H1 (cell line): Measurements from ENCODE around the gene RTL5. TPM values are rescaled to one million over a fixed set of nuclear protein-coding genes. Genes with fewer than 3 reads are reported as not detected.
A peak's percentile ranks its signal among the peaks of the same experiment; 100 is the strongest.

ENCODE experiments used
- CTCF ChIA-PET: fragments of 300-600 bp; sonication (Branson Sonifier 250); formaldehyde crosslinking; loops from one replicate; lab custom pipeline; 2021; ENCODE audit not compliant: partially characterized antibody; lab: Charles Lee
- POLR2A ChIA-PET: fragments of 300-600 bp; sonication (Branson Sonifier 250); formaldehyde crosslinking; loops from one replicate; lab custom pipeline; 2021; ENCODE audit warnings: inconsistent platforms; ENCODE audit not compliant: partially characterized antibody; lab: Charles Lee
- DNase-seq, 2 experiments: peaks; one replicate each; pipeline versions ENCODE4 v3.0.0 to v3.0.0-alpha.2; 2010 to 2022; ENCODE audit warnings: low spot score in 2 of 2, low read depth in 1 of 2, mixed read lengths in 1 of 2
- FAIRE-seq: peaks from 2 replicates; lab custom pipeline; 2011; peaks lifted over from hg19 to GRCh38; lab: Jason Lieb, UNC
- H2AFZ ChIP-seq: 2 replicates; pipeline ENCODE4 v1.8.1; 2012; ENCODE audit warnings: low read length, inconsistent platforms
- H2AK5ac ChIP-seq: 2 replicates; pipeline ENCODE4 v1.6.1; 2013; ENCODE audit warnings: low read depth, low read length
- H2BK120ac ChIP-seq: replicated peaks from 2 replicates; pipeline ENCODE3; 2013; ENCODE audit warnings: low read depth, low read length, inconsistent platforms
- H2BK12ac ChIP-seq: 2 replicates; pipeline ENCODE4 v1.6.1; 2013; ENCODE audit warnings: low read depth, low read length
- H2BK15ac ChIP-seq: 2 replicates; pipeline ENCODE4 v1.6.1; 2013; ENCODE audit warnings: low read length
- H2BK20ac ChIP-seq: 2 replicates; pipeline ENCODE4 v1.6.1; 2013; ENCODE audit warnings: low read length
- H2BK5ac ChIP-seq: 2 replicates; pipeline ENCODE4 v1.6.1; 2013; ENCODE audit warnings: low read depth, low read length
- H3K14ac ChIP-seq: 2 replicates; pipeline ENCODE4 v1.6.1; 2013; ENCODE audit warnings: inconsistent platforms; ENCODE audit not compliant: insufficient read length
- H3K18ac ChIP-seq: 2 replicates; pipeline ENCODE4 v1.6.1; 2013; ENCODE audit warnings: low read length; ENCODE audit errors: extremely low read depth
- H3K23ac ChIP-seq: 2 replicates; pipeline ENCODE4 v1.6.1; 2013; ENCODE audit warnings: inconsistent platforms; ENCODE audit not compliant: insufficient read length
- H3K23me2 ChIP-seq: 2 replicates; pipeline ENCODE4 v1.6.1; 2013; ENCODE audit warnings: low read depth, low read length
- H3K27ac ChIP-seq: 2 replicates; pipeline ENCODE4 v1.6.1; 2011; ENCODE audit warnings: low read depth, low read length, inconsistent platforms
- H3K27me3 ChIP-seq, 4 experiments: replicated peaks in 1 of 4; 1 replicate in 1 of 4; 2 replicates in 3 of 4; pipeline versions ENCODE4 v1.6.1 to v1.8.1; 2011 to 2013; ENCODE audit warnings: low read length in 3 of 4, mild to moderate bottlenecking in 3 of 4, inconsistent platforms in 2 of 4, mixed read lengths in 2 of 4, moderate library complexity in 1 of 4; ENCODE audit not compliant: control insufficient read depth in 3 of 4, insufficient read depth in 3 of 4; ENCODE audit errors: extremely low read depth in 1 of 4
- H3K36me3 ChIP-seq, 4 experiments: 2 replicates each; pipeline versions ENCODE4 v1.6.1 to v1.8.1; 2011 to 2013; ENCODE audit warnings: mild to moderate bottlenecking in 4 of 4, low read length in 3 of 4, moderate library complexity in 2 of 4, control low read depth in 1 of 4, inconsistent platforms in 1 of 4; ENCODE audit not compliant: insufficient read depth in 4 of 4, control insufficient read depth in 2 of 4
- H3K4ac ChIP-seq: replicated peaks from 2 replicates; pipeline ENCODE3; 2013; ENCODE audit warnings: low read length, low read depth, mixed read lengths, inconsistent platforms; ENCODE audit not compliant: insufficient read length
- H3K4me1 ChIP-seq, 4 experiments: replicated peaks in 1 of 4; 1 replicate in 1 of 4; 2 replicates in 3 of 4; pipeline versions ENCODE4 v1.6.1 to v1.8.1; 2011 to 2013; ENCODE audit warnings: low read length in 3 of 4, inconsistent platforms in 2 of 4, mixed read lengths in 1 of 4; ENCODE audit not compliant: insufficient read depth in 4 of 4, control insufficient read depth in 3 of 4
- H3K4me2 ChIP-seq, 2 experiments: 2 replicates each; pipeline versions ENCODE4 v1.6.1 to v1.8.1; 2011 to 2013; ENCODE audit warnings: low read depth in 2 of 2, low read length in 2 of 2, control low read depth in 1 of 2, inconsistent platforms in 1 of 2, mild to moderate bottlenecking in 1 of 2; ENCODE audit not compliant: insufficient read depth in 1 of 2
- H3K4me3 ChIP-seq, 4 experiments: fragments of 200-600, 300-600 bp in 1 of 4; sonication (generic), shearing (Covaris generic), sonication (Bioruptor Twin) in 1 of 4; 2 replicates each; pipeline versions ENCODE4 v1.5.1 to v1.8.1; 2011 to 2016; ENCODE audit warnings: low read length in 4 of 4, low read depth in 3 of 4, control low read depth in 2 of 4, inconsistent platforms in 2 of 4, mild to moderate bottlenecking in 2 of 4, mixed read lengths in 1 of 4, moderate library complexity in 1 of 4; ENCODE audit not compliant: insufficient read depth in 2 of 4; ENCODE audit errors: extremely low read depth in 1 of 4
- H3K56ac ChIP-seq: replicated peaks from 2 replicates; pipeline ENCODE3; 2013; ENCODE audit warnings: low read depth, mild to moderate bottlenecking, mixed read lengths, low read length, inconsistent platforms; ENCODE audit not compliant: insufficient read length
- H3K79me1 ChIP-seq: 2 replicates; pipeline ENCODE4 v1.6.1; 2013; ENCODE audit warnings: low read depth, low read length, control low read depth
- H3K79me2 ChIP-seq, 2 experiments: 2 replicates each; pipeline versions ENCODE4 v1.6.1 to v1.8.1; 2012 to 2013; ENCODE audit warnings: low read length in 2 of 2, mild to moderate bottlenecking in 2 of 2, inconsistent platforms in 1 of 2; ENCODE audit not compliant: insufficient read depth in 2 of 2, control insufficient read depth in 1 of 2
- H3K9ac ChIP-seq, 4 experiments: replicated peaks in 1 of 4; 1 replicate in 1 of 4; 2 replicates in 3 of 4; pipeline versions ENCODE4 v1.6.1 to v1.8.1; 2011 to 2013; ENCODE audit warnings: low read depth in 3 of 4, low read length in 3 of 4, control low read depth in 2 of 4, mild to moderate bottlenecking in 2 of 4, moderate library complexity in 2 of 4, inconsistent platforms in 1 of 4; ENCODE audit errors: extremely low read depth in 1 of 4
- H3K9me3 ChIP-seq, 2 experiments: 2 replicates each; pipeline versions ENCODE4 v1.6.1 to v1.8.1; 2012 to 2013; ENCODE audit warnings: mild to moderate bottlenecking in 2 of 2, moderate library complexity in 2 of 2, control low read depth in 1 of 2, inconsistent platforms in 1 of 2, low read depth in 1 of 2, low read length in 1 of 2, mixed read lengths in 1 of 2; ENCODE audit not compliant: insufficient read depth in 2 of 2
- H4K20me1 ChIP-seq, 2 experiments: replicated peaks in 1 of 2; 2 replicates each; pipeline versions ENCODE3 to v1.8.1; 2011 to 2013; ENCODE audit warnings: inconsistent platforms in 2 of 2, low read length in 2 of 2, mild to moderate bottlenecking in 1 of 2; ENCODE audit not compliant: insufficient read depth in 2 of 2, control insufficient read depth in 1 of 2
- H4K5ac ChIP-seq: 2 replicates; pipeline ENCODE4 v1.6.1; 2013; ENCODE audit warnings: low read length, low read depth, mixed read lengths, inconsistent platforms; ENCODE audit not compliant: insufficient read length
- H4K8ac ChIP-seq: 2 replicates; pipeline ENCODE4 v1.8.0; 2013; ENCODE audit warnings: mild to moderate bottlenecking, moderate library complexity, low read length, inconsistent platforms; ENCODE audit not compliant: insufficient read depth; ENCODE audit errors: extremely low read depth
- H4K91ac ChIP-seq: replicated peaks from 2 replicates; pipeline ENCODE3; 2013; ENCODE audit warnings: low read length, mixed read lengths, inconsistent platforms; ENCODE audit not compliant: insufficient read length
- ASH2L ChIP-seq: fragments of 200-600, 300-600 bp; sonication (generic); IDR thresholded peaks from one replicate; pipeline ENCODE4 v1.7.1; 2017; ENCODE audit warnings: low read length
- CHD2 ChIP-seq: IDR thresholded peaks from 2 replicates; pipeline ENCODE4 v1.6.1; 2012; ENCODE audit warnings: low read length, improper control_type of control experiment
- POLR2AphosphoS5 ChIP-seq: IDR thresholded peaks from 2 replicates; pipeline ENCODE4 v1.6.1; 2011; ENCODE audit warnings: low read depth, low read length
- YY1 ChIP-seq: IDR thresholded peaks from 2 replicates; pipeline ENCODE4 v1.6.1; 2011; ENCODE audit warnings: low read depth, mild to moderate bottlenecking, low read length
- ZNF274 ChIP-seq: IDR thresholded peaks from 2 replicates; pipeline ENCODE4 v1.7.0; 2012; ENCODE audit warnings: low read length, borderline replicate concordance; ENCODE audit errors: extremely low read depth
- WGBS, 2 experiments: shearing (Covaris generic) in 1 of 2; methylation state at CpG; one replicate each; pipeline versions ENCODE4 v1.1.6 to v1.1.7; 2013 to 2015; ENCODE audit warnings: low lambda C conversion rate in 2 of 2, mixed read lengths in 2 of 2, inconsistent platforms in 1 of 2, low coverage in 1 of 2, missing lambda C conversion rate in 1 of 2; ENCODE audit not compliant: insufficient replicate concordance in 2 of 2, insufficient coverage in 1 of 2, insufficient read length in 1 of 2; ENCODE audit errors: extremely low coverage in 1 of 2, missing lambda C conversion rate in 1 of 2; 5-methylcytosine and 5-hydroxymethylcytosine counted together
- polyA plus RNA-seq, 7 experiments: library from polyadenylated mRNA; depleted of rRNA in 3 of 7; stranded (reverse) in 5 of 7; unstranded in 2 of 7; fragments of >200 nt in 5 of 7; fragments of 200-250 nt in 2 of 7; gene quantifications; 1 replicate in 5 of 7; 2 replicates in 1 of 7; 4 replicates in 1 of 7; pipeline versions ENCODE4 v1.2.1 to v1.2.3, GENCODE V29; 2011 to 2013; ENCODE audit warnings: missing spikeins in 2 of 7, mixed read lengths in 2 of 7
- total RNA-seq: library from RNA; stranded (reverse); fragmentation: NEBNext Ultra II Directional; extraction: Animal tissue kit (Norgen Biotek cat#: 25700); gene quantifications from 2 replicates; pipeline ENCODE4 v1.2.1, GENCODE V29; 2021

Gene RTL5
- total and polyA plus RNA-seq, 2 of the 8 experiments (the other 6 are each of a cell fraction or from before 2014, with no cell fraction given): 0.57 to 1.9 TPM

DNA sequence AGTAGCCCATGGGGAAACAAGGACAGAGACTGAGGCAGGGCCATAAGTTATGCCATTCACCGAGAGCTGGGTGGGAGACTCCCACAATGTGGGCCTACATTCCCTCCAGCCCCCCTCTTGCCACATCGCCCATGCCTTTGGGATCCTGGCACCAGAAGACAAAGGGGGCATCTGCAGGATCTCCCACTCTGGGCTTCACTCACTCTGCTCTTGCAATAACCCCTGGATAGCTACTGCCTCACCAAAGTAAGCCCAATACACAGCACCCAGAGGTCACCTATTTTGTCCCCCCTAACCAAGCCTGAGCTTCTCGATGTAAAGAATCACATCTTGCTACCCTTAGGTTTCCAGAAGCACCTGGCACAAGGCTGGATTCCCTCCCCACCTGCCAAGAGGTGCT, 741 bp upstream of the RTL5 start:
- 90% methylated on average over 2 of the region's 3 CpGs; no CpG with 5 or more reads in 1 of the 2 experiments for WGBS, 2 experiments
- TF ChIP-seq ZNF274 (no peak), CHD2 (no peak), POLR2AphosphoS5 (no peak), YY1 (no peak), ASH2L (no peak)
- peak overlapping the region in 3 of 4 experiments; percentile 30 to 60 (median 30); a peak in 4 of 8 replicates for H3K4me3 ChIP-seq

More for the DNA sequence above, 741 bp upstream of the RTL5 start:
- H3K23ac ChIP-seq: no peak overlapping the region
- H3K9me3 ChIP-seq: peaks cover 0 to 4% of the 10 kb centered on the region in 2 experiments; a peak in 1 of 4 replicates
- peak overlapping the region; percentile 83 to 86; a peak in 3 of 4 replicates for H3K4me2 ChIP-seq
- H2BK120ac ChIP-seq: no peak overlapping the region
- peaks cover 3 to 9% of the 10 kb centered on the region in 2 experiments for H4K20me1 ChIP-seq
- H3K4me1 ChIP-seq: peaks cover 0 to 4% (median 1%) of the 10 kb centered on the region in 4 experiments; a peak in 4 of 7 replicates
- no peaks in the 10 kb centered on the region for H3K79me2 ChIP-seq
- no peak overlapping the region for H2BK12ac ChIP-seq
- no peak overlapping the region for H3K27ac ChIP-seq
- H2BK15ac ChIP-seq: no peak overlapping the region
- H3K27me3 ChIP-seq: peaks cover 12 to 40% (median 34%) of the 10 kb centered on the region in 4 experiments
- no peak overlapping the region for H2BK20ac ChIP-seq
- no peak overlapping the region for H3K56ac ChIP-seq
- no peak overlapping the region for H4K5ac ChIP-seq
- H3K4ac ChIP-seq: no peak overlapping the region
- H2BK5ac ChIP-seq: no peak overlapping the region
- H4K91ac ChIP-seq: no peak overlapping the region
- no peaks in the 10 kb centered on the region for H3K36me3 ChIP-seq
- no peak overlapping the region for H3K9ac ChIP-seq
- DNase-seq (no peak), FAIRE-seq (no peak)
- H3K79me1 ChIP-seq: no peaks in the 10 kb centered on the region
- no peak overlapping the region; the same call in 1 of the 2 replicates for H4K8ac ChIP-seq
- ChIA-PET POLR2A (no interaction called here), CTCF (interaction anchor here (1.2 to 3.2 kb wide), 5 partner anchors 31 to 134 kb away, joined by 4 to 13 read pairs (median 5); no protein-coding TSS in a partner anchor)
- no peak overlapping the region for H2AFZ ChIP-seq
- H3K14ac ChIP-seq: no peak overlapping the region
- H2AK5ac ChIP-seq: no peak overlapping the region
- H3K23me2 ChIP-seq: peaks cover 5% of the 10 kb centered on the region; the same call in 1 of the 2 replicates
- no peak overlapping the region for H3K18ac ChIP-seq
